ENCODE results near the gene SPATA33.

- TF ChIP-seq, protein P1, sequence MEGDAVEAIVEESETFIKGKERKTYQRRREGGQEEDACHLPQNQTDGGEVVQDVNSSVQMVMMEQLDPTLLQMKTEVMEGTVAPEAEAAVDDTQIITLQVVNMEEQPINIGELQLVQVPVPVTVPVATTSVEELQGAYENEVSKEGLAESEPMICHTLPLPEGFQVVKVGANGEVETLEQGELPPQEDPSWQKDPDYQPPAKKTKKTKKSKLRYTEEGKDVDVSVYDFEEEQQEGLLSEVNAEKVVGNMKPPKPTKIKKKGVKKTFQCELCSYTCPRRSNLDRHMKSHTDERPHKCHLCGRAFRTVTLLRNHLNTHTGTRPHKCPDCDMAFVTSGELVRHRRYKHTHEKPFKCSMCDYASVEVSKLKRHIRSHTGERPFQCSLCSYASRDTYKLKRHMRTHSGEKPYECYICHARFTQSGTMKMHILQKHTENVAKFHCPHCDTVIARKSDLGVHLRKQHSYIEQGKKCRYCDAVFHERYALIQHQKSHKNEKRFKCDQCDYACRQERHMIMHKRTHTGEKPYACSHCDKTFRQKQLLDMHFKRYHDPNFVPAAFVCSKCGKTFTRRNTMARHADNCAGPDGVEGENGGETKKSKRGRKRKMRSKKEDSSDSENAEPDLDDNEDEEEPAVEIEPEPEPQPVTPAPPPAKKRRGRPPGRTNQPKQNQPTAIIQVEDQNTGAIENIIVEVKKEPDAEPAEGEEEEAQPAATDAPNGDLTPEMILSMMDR (IDR thresholded peaks at IDR 0.05), result no peak
- no peak for TF ChIP-seq ZFX (IDR thresholded peaks at IDR 0.05; ENCODE audit: borderline replicate concordance)
Measured at GRCh38 chr16:89636663-89637062, 21.0 kb upstream of the SPATA33 start.

Data from 22Rv1 (cell line).